HEK293 (cell line): ENCODE results near the gene RAD51C.
A peak's percentile ranks its signal among the peaks of the same experiment; 100 is the strongest.

Experiments
- CTCF ChIP-seq: fragments of 450-650 bp; formaldehyde crosslinking; IDR thresholded peaks from 2 replicates; pipeline ENCODE4 v1.5.1; 2016; ENCODE audit warnings: missing biosample characterization, missing genetic modification characterization
- GLIS1 ChIP-seq: fragments of 450-650 bp; formaldehyde crosslinking; IDR thresholded peaks from 2 replicates; pipeline ENCODE4 v1.5.1; 2016; ENCODE audit warnings: missing biosample characterization, missing genetic modification characterization
- IKZF3 ChIP-seq: fragments of 450-650 bp; IDR thresholded peaks from 2 replicates; pipeline ENCODE4 v1.5.0; 2018; ENCODE audit warnings: missing biosample characterization, mild to moderate bottlenecking, missing genetic modification characterization, moderate library complexity
- KLF8 ChIP-seq: fragments of 450-650 bp; formaldehyde crosslinking; IDR thresholded peaks from 2 replicates; pipeline ENCODE4 v1.5.1; 2016; ENCODE audit warnings: missing biosample characterization, missing genetic modification characterization
- KLF9 ChIP-seq: fragments of 450-650 bp; formaldehyde crosslinking; IDR thresholded peaks from 2 replicates; pipeline ENCODE4 v1.5.1; 2016; ENCODE audit warnings: missing biosample characterization, missing genetic modification characterization, low read depth
- PBX3 ChIP-seq: sonication (generic); formaldehyde crosslinking; IDR thresholded peaks from 2 replicates; pipeline ENCODE4 v1.8.1; 2022; ENCODE audit warnings: mild to moderate bottlenecking, moderate library complexity, missing genetic modification reagents
- SP3 ChIP-seq: fragments of 450-650 bp; formaldehyde crosslinking; IDR thresholded peaks from 2 replicates; pipeline ENCODE4 v1.5.1; 2016; ENCODE audit warnings: missing biosample characterization, missing genetic modification characterization
- TRIM28 ChIP-seq: IDR thresholded peaks from 2 replicates; pipeline ENCODE4 v1.6.1; 2011; ENCODE audit warnings: low read length, control low read depth, borderline replicate concordance
- ZBTB17 ChIP-seq: fragments of 450-650 bp; formaldehyde crosslinking; IDR thresholded peaks from 2 replicates; pipeline ENCODE4 v1.5.1; 2016; ENCODE audit warnings: missing biosample characterization, missing genetic modification characterization
- ZBTB48 ChIP-seq: fragments of 450-650 bp; formaldehyde crosslinking; IDR thresholded peaks from 2 replicates; pipeline ENCODE4 v1.5.1; 2016; ENCODE audit warnings: missing biosample characterization, missing genetic modification characterization
- ZBTB6 ChIP-seq: fragments of 450-650 bp; formaldehyde crosslinking; IDR thresholded peaks from 2 replicates; pipeline ENCODE4 v1.5.1; 2017; ENCODE audit warnings: missing biosample characterization, missing genetic modification characterization
- ZBTB8A ChIP-seq: fragments of 450-650 bp; formaldehyde crosslinking; IDR thresholded peaks from 2 replicates; pipeline ENCODE4 v1.5.1; 2016; ENCODE audit warnings: missing biosample characterization, missing genetic modification characterization
- ZEB2 ChIP-seq: fragments of 450-650 bp; formaldehyde crosslinking; IDR thresholded peaks from 2 replicates; pipeline ENCODE4 v1.5.1; 2016; ENCODE audit warnings: missing biosample characterization, missing genetic modification characterization
- ZFHX2 ChIP-seq: fragments of 450-650 bp; formaldehyde crosslinking; conservative IDR thresholded peaks from 2 replicates; pipeline ENCODE4 v1.5.1; 2016; ENCODE audit warnings: missing biosample characterization, missing genetic modification characterization
- ZNF112 ChIP-seq: fragments of 450-650 bp; formaldehyde crosslinking; IDR thresholded peaks from 2 replicates; pipeline ENCODE4 v1.5.0; 2017; ENCODE audit warnings: missing biosample characterization, missing genetic modification characterization
- ZNF133 ChIP-seq: fragments of 450-650 bp; formaldehyde crosslinking; IDR thresholded peaks from 2 replicates; pipeline ENCODE4 v1.5.1; 2016; ENCODE audit warnings: missing biosample characterization, missing genetic modification characterization
- ZNF140 ChIP-seq: fragments of 450-650 bp; formaldehyde crosslinking; IDR thresholded peaks from 2 replicates; pipeline ENCODE4 v1.5.1; 2016; ENCODE audit warnings: missing biosample characterization, missing genetic modification characterization
- ZNF311 ChIP-seq: fragments of 450-650 bp; formaldehyde crosslinking; IDR thresholded peaks from 2 replicates; pipeline ENCODE4 v1.5.1; 2017; ENCODE audit warnings: missing biosample characterization, missing genetic modification characterization, borderline replicate concordance
- ZNF335 ChIP-seq: fragments of 450-650 bp; formaldehyde crosslinking; conservative IDR thresholded peaks from 2 replicates; pipeline ENCODE4 v1.5.1; 2016; ENCODE audit warnings: missing biosample characterization, missing genetic modification characterization
- ZNF341 ChIP-seq: fragments of 450-650 bp; formaldehyde crosslinking; IDR thresholded peaks from 2 replicates; pipeline ENCODE4; 2016; ENCODE audit warnings: low read depth, missing biosample characterization, missing genetic modification characterization
- ZNF48 ChIP-seq: fragments of 450-650 bp; formaldehyde crosslinking; IDR thresholded peaks from 2 replicates; pipeline ENCODE4 v1.5.1; 2016; ENCODE audit warnings: missing biosample characterization, missing genetic modification characterization
- ZNF501 ChIP-seq: fragments of 450-650 bp; formaldehyde crosslinking; IDR thresholded peaks from 2 replicates; pipeline ENCODE4 v1.5.1; 2016; ENCODE audit warnings: missing biosample characterization, missing genetic modification characterization
- ZNF530 ChIP-seq: fragments of 450-650 bp; formaldehyde crosslinking; IDR thresholded peaks from 2 replicates; pipeline ENCODE4 v1.5.1; 2016; ENCODE audit warnings: low read depth, missing biosample characterization, missing genetic modification characterization
- ZNF548 ChIP-seq: fragments of 450-650 bp; formaldehyde crosslinking; IDR thresholded peaks from 2 replicates; pipeline ENCODE4 v1.5.1; 2016; ENCODE audit warnings: missing biosample characterization, missing genetic modification characterization
- ZNF561 ChIP-seq: fragments of 450-650 bp; IDR thresholded peaks from 2 replicates; pipeline ENCODE4 v1.5.1; 2018; ENCODE audit warnings: missing biosample characterization, missing genetic modification characterization, borderline replicate concordance
- ZNF600 ChIP-seq: fragments of 450-650 bp; formaldehyde crosslinking; IDR thresholded peaks from 2 replicates; pipeline ENCODE4 v1.5.1; 2016; ENCODE audit warnings: missing biosample characterization, missing genetic modification characterization
- ZNF626 ChIP-seq: fragments of 450-650 bp; sonication (Bioruptor Pico); formaldehyde crosslinking; IDR thresholded peaks from 2 replicates; pipeline ENCODE4 v1.5.1; 2018; ENCODE audit warnings: missing biosample characterization, missing genetic modification characterization, inconsistent platforms
- ZNF629 ChIP-seq: fragments of 450-650 bp; formaldehyde crosslinking; IDR thresholded peaks from 2 replicates; pipeline ENCODE4 v1.5.1; 2017; ENCODE audit warnings: missing biosample characterization, missing genetic modification characterization
- ZNF843 ChIP-seq: fragments of 450-650 bp; formaldehyde crosslinking; IDR thresholded peaks from 2 replicates; pipeline ENCODE4 v1.5.1; 2016; ENCODE audit warnings: missing biosample characterization, missing genetic modification characterization
- TF ChIP-seq, protein P1 (sequence below): fragments of 450-650 bp; formaldehyde crosslinking; IDR thresholded peaks from 2 replicates; pipeline ENCODE4 v1.5.1; 2017; ENCODE audit warnings: missing biosample characterization, missing genetic modification characterization

The RAD51C gene

DNA sequence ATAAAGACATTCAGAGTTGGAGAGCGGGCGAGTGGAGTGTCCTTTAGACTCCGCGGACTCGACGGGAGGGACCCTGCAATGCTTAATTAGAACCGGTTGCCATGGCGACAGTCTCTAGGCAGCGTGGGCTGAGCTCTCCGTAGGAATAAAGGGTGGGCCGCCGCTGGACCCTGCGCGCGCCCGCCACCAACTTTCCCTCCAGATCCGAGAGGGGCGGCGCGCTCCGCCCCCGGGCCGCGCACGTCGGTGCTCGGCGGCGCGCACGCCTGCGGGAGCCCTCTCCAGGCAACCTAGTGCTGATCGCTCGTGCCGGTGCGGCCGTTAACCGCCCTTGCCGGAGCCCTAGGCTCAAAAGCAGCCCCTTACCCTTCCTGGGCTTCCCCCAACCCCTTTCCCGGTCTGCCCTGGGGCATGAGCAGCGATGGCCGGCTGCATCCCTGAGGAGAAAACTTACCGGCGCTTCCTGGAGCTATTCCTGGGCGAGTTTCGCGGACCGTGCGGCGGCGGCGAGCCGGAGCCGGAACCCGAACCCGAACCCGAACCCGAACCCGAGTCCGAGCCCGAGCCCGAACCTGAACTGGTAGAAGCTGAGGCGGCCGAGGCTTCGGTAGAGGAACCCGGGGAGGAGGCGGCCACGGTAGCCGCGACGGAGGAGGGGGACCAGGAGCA lies 63.3 kb downstream of the RAD51C start, which contains the start of gene PPM1E (continued):
- 0 out of 2 replicates have a peak, but pooled peaks have one; percentile 3 for TF ChIP-seq ZBTB6 (tag by site-specific recombination)
- no peak for TF ChIP-seq ZNF133 (tag by site-specific recombination)
- peak; percentile 88 for TF ChIP-seq ZBTB48 (tag by site-specific recombination)
- TF ChIP-seq ZNF501 (tag by site-specific recombination): peak; percentile 34; the same call in 1 of the 2 replicates
- TF ChIP-seq ZNF629: peak; percentile 41; the same call in 1 of the 2 replicates
- TF ChIP-seq SP3 (tag by site-specific recombination): peak; percentile 42; the same call in 1 of the 2 replicates
- no peak for TF ChIP-seq ZNF843 (tag by site-specific recombination)
- 0 out of 2 replicates have a peak, but pooled peaks have one; percentile 6 for TF ChIP-seq IKZF3 (tag by site-specific recombination)
- no peak for TF ChIP-seq ZNF311 (tag by site-specific recombination)
- TF ChIP-seq ZNF530 (tag by site-specific recombination): peak; percentile 97
- no peak for TF ChIP-seq ZNF626
- peak; percentile 46; the same call in 1 of the 2 replicates for TF ChIP-seq KLF8
- TF ChIP-seq ZNF112 (tag by site-specific recombination): no peak
- TF ChIP-seq ZEB2 (tag by site-specific recombination): peak; percentile 51
- no peak for TF ChIP-seq ZNF48 (tag by site-specific recombination)
- TF ChIP-seq ZNF341 (tag by site-specific recombination): peak; percentile 50; the same call in 1 of the 2 replicates
- 0 out of 2 replicates have a peak, but pooled peaks have one; percentile 44 for TF ChIP-seq ZBTB17 (tag by site-specific recombination)
- TF ChIP-seq ZNF548: no peak
- no peak for TF ChIP-seq TRIM28
- peak; percentile 80 for TF ChIP-seq ZFHX2 (tag by site-specific recombination)
- TF ChIP-seq ZNF600: peak; percentile 28; the same call in 1 of the 2 replicates
- TF ChIP-seq ZNF561 (tag by site-specific recombination): peak; percentile 52; the same call in 1 of the 2 replicates
- TF ChIP-seq ZNF335 (tag by site-specific recombination): peak; percentile 90
- TF ChIP-seq ZBTB8A (tag by site-specific recombination): peak; percentile 81
- TF ChIP-seq, protein P1, sequence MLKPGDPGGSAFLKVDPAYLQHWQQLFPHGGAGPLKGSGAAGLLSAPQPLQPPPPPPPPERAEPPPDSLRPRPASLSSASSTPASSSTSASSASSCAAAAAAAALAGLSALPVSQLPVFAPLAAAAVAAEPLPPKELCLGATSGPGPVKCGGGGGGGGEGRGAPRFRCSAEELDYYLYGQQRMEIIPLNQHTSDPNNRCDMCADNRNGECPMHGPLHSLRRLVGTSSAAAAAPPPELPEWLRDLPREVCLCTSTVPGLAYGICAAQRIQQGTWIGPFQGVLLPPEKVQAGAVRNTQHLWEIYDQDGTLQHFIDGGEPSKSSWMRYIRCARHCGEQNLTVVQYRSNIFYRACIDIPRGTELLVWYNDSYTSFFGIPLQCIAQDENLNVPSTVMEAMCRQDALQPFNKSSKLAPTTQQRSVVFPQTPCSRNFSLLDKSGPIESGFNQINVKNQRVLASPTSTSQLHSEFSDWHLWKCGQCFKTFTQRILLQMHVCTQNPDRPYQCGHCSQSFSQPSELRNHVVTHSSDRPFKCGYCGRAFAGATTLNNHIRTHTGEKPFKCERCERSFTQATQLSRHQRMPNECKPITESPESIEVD (tag by site-specific recombination): no peak
- 0 out of 2 replicates have a peak, but pooled peaks have one; percentile 8 for TF ChIP-seq GLIS1 (tag by site-specific recombination)
- TF ChIP-seq CTCF (tag by site-specific recombination): peak; percentile 13; the same call in 1 of the 2 replicates
- TF ChIP-seq KLF9 (tag by site-specific recombination): peak; percentile 33
- TF ChIP-seq PBX3 (CRISPR knock-in tag): peak; percentile 12; the same call in 1 of the 2 replicates
- TF ChIP-seq ZNF140 (tag by site-specific recombination): no peak
